ENCODE measurements around the gene COL20A1.

Gene COL20A1

GRCh38 chr20:63301671-63302070, 8.7 kb downstream of the COL20A1 start:
- TF ChIP-seq, protein P1, sequence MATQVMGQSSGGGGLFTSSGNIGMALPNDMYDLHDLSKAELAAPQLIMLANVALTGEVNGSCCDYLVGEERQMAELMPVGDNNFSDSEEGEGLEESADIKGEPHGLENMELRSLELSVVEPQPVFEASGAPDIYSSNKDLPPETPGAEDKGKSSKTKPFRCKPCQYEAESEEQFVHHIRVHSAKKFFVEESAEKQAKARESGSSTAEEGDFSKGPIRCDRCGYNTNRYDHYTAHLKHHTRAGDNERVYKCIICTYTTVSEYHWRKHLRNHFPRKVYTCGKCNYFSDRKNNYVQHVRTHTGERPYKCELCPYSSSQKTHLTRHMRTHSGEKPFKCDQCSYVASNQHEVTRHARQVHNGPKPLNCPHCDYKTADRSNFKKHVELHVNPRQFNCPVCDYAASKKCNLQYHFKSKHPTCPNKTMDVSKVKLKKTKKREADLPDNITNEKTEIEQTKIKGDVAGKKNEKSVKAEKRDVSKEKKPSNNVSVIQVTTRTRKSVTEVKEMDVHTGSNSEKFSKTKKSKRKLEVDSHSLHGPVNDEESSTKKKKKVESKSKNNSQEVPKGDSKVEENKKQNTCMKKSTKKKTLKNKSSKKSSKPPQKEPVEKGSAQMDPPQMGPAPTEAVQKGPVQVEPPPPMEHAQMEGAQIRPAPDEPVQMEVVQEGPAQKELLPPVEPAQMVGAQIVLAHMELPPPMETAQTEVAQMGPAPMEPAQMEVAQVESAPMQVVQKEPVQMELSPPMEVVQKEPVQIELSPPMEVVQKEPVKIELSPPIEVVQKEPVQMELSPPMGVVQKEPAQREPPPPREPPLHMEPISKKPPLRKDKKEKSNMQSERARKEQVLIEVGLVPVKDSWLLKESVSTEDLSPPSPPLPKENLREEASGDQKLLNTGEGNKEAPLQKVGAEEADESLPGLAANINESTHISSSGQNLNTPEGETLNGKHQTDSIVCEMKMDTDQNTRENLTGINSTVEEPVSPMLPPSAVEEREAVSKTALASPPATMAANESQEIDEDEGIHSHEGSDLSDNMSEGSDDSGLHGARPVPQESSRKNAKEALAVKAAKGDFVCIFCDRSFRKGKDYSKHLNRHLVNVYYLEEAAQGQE (IDR thresholded peaks at IDR 0.05; ENCODE audit: insufficient read depth in 1 of 2, low read depth in 2 of 2, low read length in 2 of 2): no peak
- no peak for TF ChIP-seq SIN3A (IDR thresholded peaks at IDR 0.05; ENCODE audit: borderline replicate concordance, insufficient read depth, low read length)
- TF ChIP-seq TAF1 (IDR thresholded peaks at IDR 0.05; ENCODE audit: borderline replicate concordance, insufficient read depth, low read length): no peak
- TF ChIP-seq FOXP2 (optimal IDR thresholded peaks at IDR 0.05; ENCODE audit: borderline replicate concordance, extremely low read depth, extremely low read length, insufficient read depth): no peak

- TF ChIP-seq, protein P1 (IDR thresholded peaks at IDR 0.05; ENCODE audit: insufficient read depth in 1 of 2, low read depth in 2 of 2, low read length in 2 of 2): no peak
- TF ChIP-seq TAF1 (IDR thresholded peaks at IDR 0.05; ENCODE audit: borderline replicate concordance, insufficient read depth, low read length): no peak
- no peak for TF ChIP-seq FOXP2 (optimal IDR thresholded peaks at IDR 0.05; ENCODE audit: borderline replicate concordance, extremely low read depth, extremely low read length, insufficient read depth)
- no peak for TF ChIP-seq POLR2AphosphoS5 (IDR thresholded peaks at IDR 0.05; ENCODE audit: low read depth, low read length)
- no peak for TF ChIP-seq SIN3A (IDR thresholded peaks at IDR 0.05; ENCODE audit: borderline replicate concordance, insufficient read depth, low read length)
These were observed 10.2 kb downstream of the COL20A1 start for GRCh38 chr20:63303095-63303666.

GRCh38 chr20:63305393-63305792, 12.4 kb downstream of the COL20A1 start:
- TF ChIP-seq SIN3A (IDR thresholded peaks at IDR 0.05; ENCODE audit: borderline replicate concordance, insufficient read depth, low read length): no peak
- TF ChIP-seq, protein P1 (IDR thresholded peaks at IDR 0.05; ENCODE audit: insufficient read depth in 1 of 2, low read depth in 2 of 2, low read length in 2 of 2): no peak
- TF ChIP-seq POLR2AphosphoS5 (IDR thresholded peaks at IDR 0.05; ENCODE audit: low read depth, low read length): no peak
- TF ChIP-seq FOXP2 (optimal IDR thresholded peaks at IDR 0.05; ENCODE audit: borderline replicate concordance, extremely low read depth, extremely low read length, insufficient read depth): no peak
- TF ChIP-seq TAF1 (IDR thresholded peaks at IDR 0.05; ENCODE audit: borderline replicate concordance, insufficient read depth, low read length): no peak

- TF ChIP-seq SIN3A (IDR thresholded peaks at IDR 0.05; ENCODE audit: borderline replicate concordance, insufficient read depth, low read length): no peak
- no peak for TF ChIP-seq FOXP2 (optimal IDR thresholded peaks at IDR 0.05; ENCODE audit: borderline replicate concordance, extremely low read depth, extremely low read length, insufficient read depth)
- no peak for TF ChIP-seq TAF1 (IDR thresholded peaks at IDR 0.05; ENCODE audit: borderline replicate concordance, insufficient read depth, low read length)
- TF ChIP-seq, protein P1 (IDR thresholded peaks at IDR 0.05; ENCODE audit: insufficient read depth in 1 of 2, low read depth in 2 of 2, low read length in 2 of 2): no peak
- no peak for TF ChIP-seq POLR2AphosphoS5 (IDR thresholded peaks at IDR 0.05; ENCODE audit: low read depth, low read length)
These were observed 13.9 kb downstream of the COL20A1 start for GRCh38 chr20:63306673-63307537.

All from PFSK-1 (cell line).